Activated CD4-positive, alpha-beta T cell treated with anti-CD3 and anti-CD28 coated beads, Interleukin-2, amount 10 ng/mL, durations not matched to agents 24 days and 14 days (primary cell): ENCODE data around the gene ZBTB7A. TPM values are rescaled to one million over a fixed set of nuclear protein-coding genes. Genes with fewer than 3 reads are reported as not detected.

Source experiments
- DNase-seq: peaks from one replicate; pipeline ENCODE4 v3.0.0; 2022
- H3K27ac Mint-ChIP-seq: one replicate; pipeline ENCODE4 v1.8.0; 2022; ENCODE audit warnings: mild to moderate bottlenecking, mixed read lengths
- H3K27me3 Mint-ChIP-seq: one replicate; pipeline ENCODE4 v1.8.0; 2022; ENCODE audit warnings: mixed read lengths
- H3K36me3 Mint-ChIP-seq: one replicate; pipeline ENCODE4 v1.8.0; 2022; ENCODE audit warnings: low read depth, mild to moderate bottlenecking, mixed read lengths
- H3K4me1 Mint-ChIP-seq: one replicate; pipeline ENCODE4 v1.8.0; 2021; ENCODE audit warnings: mixed read lengths
- H3K4me3 Mint-ChIP-seq: one replicate; pipeline ENCODE4 v1.8.0; 2022; ENCODE audit warnings: mild to moderate bottlenecking, moderate library complexity, mixed read lengths
- H3K9me3 Mint-ChIP-seq: one replicate; pipeline ENCODE4 v1.8.0; 2021; ENCODE audit warnings: mixed read lengths
- intact Hi-C: fragments of 100-400 bp; cut with micrococcal nuclease; formaldehyde crosslinking; loops from one replicate; pipeline ENCODE4 v1.15.1; 2023
- total RNA-seq: library from RNA; stranded (reverse); gene quantifications from 2 replicates; pipeline ENCODE4 v1.2.3, GENCODE V29; 2022

The ZBTB7A gene
- total RNA-seq, 1 donor from 2014 or later, result 39.6 TPM

- no peaks in the 10 kb centered on the region for H3K9me3 Mint-ChIP-seq
- intact Hi-C loops, result no loop called here
- H3K27ac Mint-ChIP-seq, result no peak overlapping the region
- H3K27me3 Mint-ChIP-seq, result no peaks in the 10 kb centered on the region
- H3K4me1 Mint-ChIP-seq, result no peaks in the 10 kb centered on the region
- H3K4me3 Mint-ChIP-seq, result no peak overlapping the region
- DNase-seq, result no peak
- peaks cover 13% of the 10 kb centered on the region for H3K36me3 Mint-ChIP-seq
These were observed 39.6 kb downstream of the ZBTB7A start for GRCh38 chr19:4027146-4027545.

GRCh38 chr19:4025317-4025716, 41.4 kb downstream of the ZBTB7A start:
- Mint-ChIP-seq H3K4me3 (no peak overlapping the region), H3K27ac (no peak overlapping the region), H3K36me3 (peaks cover 21% of the 10 kb centered on the region), H3K27me3 (no peaks in the 10 kb centered on the region), H3K9me3 (no peaks in the 10 kb centered on the region), H3K4me1 (no peaks in the 10 kb centered on the region)
- intact Hi-C loops, result no loop called here
- DNase-seq, result no peak

GRCh38 chr19:4023600-4024398, 42.9 kb downstream of the ZBTB7A start:
- Mint-ChIP-seq H3K4me3 (no peak overlapping the region), H3K4me1 (no peaks in the 10 kb centered on the region), H3K27ac (no peak overlapping the region), H3K27me3 (no peaks in the 10 kb centered on the region), H3K9me3 (no peaks in the 10 kb centered on the region), H3K36me3 (peaks cover 21% of the 10 kb centered on the region)
- intact Hi-C loops, result no loop called here
- no peak for DNase-seq

- Mint-ChIP-seq H3K27me3 (no peaks in the 10 kb centered on the region), H3K4me1 (no peaks in the 10 kb centered on the region), H3K4me3 (no peak overlapping the region), H3K36me3 (peaks cover 14% of the 10 kb centered on the region), H3K27ac (no peak overlapping the region), H3K9me3 (no peaks in the 10 kb centered on the region)
- intact Hi-C loops, result no loop called here
- DNase-seq, result no peak
These were observed 47.1 kb downstream of the ZBTB7A start for GRCh38 chr19:4019578-4019977.

GRCh38 chr19:4018775-4019504, 47.8 kb downstream of the ZBTB7A start:
- H3K36me3 Mint-ChIP-seq, result peaks cover 14% of the 10 kb centered on the region
- intact Hi-C loops, result no loop called here
- H3K27ac Mint-ChIP-seq, result no peak overlapping the region
- no peaks in the 10 kb centered on the region for H3K9me3 Mint-ChIP-seq
- no peak overlapping the region for H3K4me3 Mint-ChIP-seq
- no peaks in the 10 kb centered on the region for H3K4me1 Mint-ChIP-seq
- H3K27me3 Mint-ChIP-seq, result no peaks in the 10 kb centered on the region
- DNase-seq, result no peak

- H3K9me3 Mint-ChIP-seq, result no peaks in the 10 kb centered on the region
- no peak for DNase-seq
- H3K4me3 Mint-ChIP-seq, result no peak overlapping the region
- intact Hi-C loops, result no loop called here
- no peaks in the 10 kb centered on the region for H3K4me1 Mint-ChIP-seq
- H3K27ac Mint-ChIP-seq, result no peak overlapping the region
- H3K27me3 Mint-ChIP-seq, result no peaks in the 10 kb centered on the region
- H3K36me3 Mint-ChIP-seq, result peaks cover 14% of the 10 kb centered on the region
These were observed 48.5 kb downstream of the ZBTB7A start for GRCh38 chr19:4018140-4018613.

GRCh38 chr19:4016903-4017638, 49.6 kb downstream of the ZBTB7A start:
- Mint-ChIP-seq H3K9me3 (no peaks in the 10 kb centered on the region), H3K4me3 (no peak overlapping the region), H3K27ac (no peak overlapping the region), H3K27me3 (no peaks in the 10 kb centered on the region), H3K4me1 (peaks cover 2% of the 10 kb centered on the region), H3K36me3 (peaks cover 15% of the 10 kb centered on the region)
- intact Hi-C loops, result no loop called here
- DNase-seq, result no peak

- Mint-ChIP-seq H3K27me3 (no peaks in the 10 kb centered on the region), H3K4me3 (no peak overlapping the region), H3K4me1 (peaks cover 2% of the 10 kb centered on the region)
These were observed 50.2 kb downstream of the ZBTB7A start for GRCh38 chr19:4016486-4016885.

GRCh38 chr19:4015705-4016402, 50.8 kb downstream of the ZBTB7A start:
- no peak for DNase-seq
- intact Hi-C loops, result no loop called here
- no peaks in the 10 kb centered on the region for H3K27me3 Mint-ChIP-seq
- H3K9me3 Mint-ChIP-seq, result no peaks in the 10 kb centered on the region
- peaks cover 12% of the 10 kb centered on the region for H3K36me3 Mint-ChIP-seq
- peaks cover 6% of the 10 kb centered on the region for H3K4me1 Mint-ChIP-seq
- H3K4me3 Mint-ChIP-seq, result no peak overlapping the region
- no peak overlapping the region for H3K27ac Mint-ChIP-seq

More at GRCh38 chr19:4016486-4016885, 50.2 kb downstream of the ZBTB7A start:
- intact Hi-C loops, result no loop called here
- DNase-seq, result no peak
- Mint-ChIP-seq H3K27ac (peak overlapping the region; percentile 20), H3K9me3 (no peaks in the 10 kb centered on the region), H3K36me3 (peaks cover 12% of the 10 kb centered on the region)

GRCh38 chr19:4014541-4015491, 51.9 kb downstream of the ZBTB7A start:
- H3K4me1 Mint-ChIP-seq, result peaks cover 6% of the 10 kb centered on the region
- intact Hi-C loops, result no loop called here
- H3K9me3 Mint-ChIP-seq, result no peaks in the 10 kb centered on the region
- peaks cover 12% of the 10 kb centered on the region for H3K36me3 Mint-ChIP-seq
- no peaks in the 10 kb centered on the region for H3K27me3 Mint-ChIP-seq
- no peak overlapping the region for H3K4me3 Mint-ChIP-seq
- peak; percentile 90 for DNase-seq
- peak overlapping the region; percentile 15 for H3K27ac Mint-ChIP-seq

GRCh38 chr19:4013886-4014540, 52.7 kb downstream of the ZBTB7A start:
- no peaks in the 10 kb centered on the region for H3K9me3 Mint-ChIP-seq
- intact Hi-C loops, result no loop called here
- H3K4me1 Mint-ChIP-seq, result peaks cover 11% of the 10 kb centered on the region
- H3K36me3 Mint-ChIP-seq, result peaks cover 12% of the 10 kb centered on the region
- no peaks in the 10 kb centered on the region for H3K27me3 Mint-ChIP-seq
- DNase-seq, result no peak
- H3K4me3 Mint-ChIP-seq, result no peak overlapping the region
- peak overlapping the region; percentile 15 for H3K27ac Mint-ChIP-seq

GRCh38 chr19:4012975-4013634, 53.6 kb downstream of the ZBTB7A start:
- H3K27ac Mint-ChIP-seq, result no peak overlapping the region
- no peak for DNase-seq
- H3K4me3 Mint-ChIP-seq, result no peak overlapping the region
- peaks cover 17% of the 10 kb centered on the region for H3K4me1 Mint-ChIP-seq
- H3K27me3 Mint-ChIP-seq, result no peaks in the 10 kb centered on the region
- H3K36me3 Mint-ChIP-seq, result peaks cover 10% of the 10 kb centered on the region
- no peaks in the 10 kb centered on the region for H3K9me3 Mint-ChIP-seq
- intact Hi-C loops, result no loop called here
